Measurements from ENCODE around the gene SS18.

- TF ChIP-seq CTCF (conservative IDR thresholded peaks at IDR 0.05; ENCODE audit: low read depth, low read length) (no peak), EZH2 (IDR thresholded peaks at IDR 0.05; ENCODE audit: borderline replicate concordance, low read depth, low read length, poor library complexity, severe bottlenecking) (no peak)
These were observed 1.9 kb downstream of the SS18 start for GRCh38 chr18:26088487-26088886.

Measured in A673 (cell line).